ENCODE results near the gene EGR1.

The EGR1 gene

DNA sequence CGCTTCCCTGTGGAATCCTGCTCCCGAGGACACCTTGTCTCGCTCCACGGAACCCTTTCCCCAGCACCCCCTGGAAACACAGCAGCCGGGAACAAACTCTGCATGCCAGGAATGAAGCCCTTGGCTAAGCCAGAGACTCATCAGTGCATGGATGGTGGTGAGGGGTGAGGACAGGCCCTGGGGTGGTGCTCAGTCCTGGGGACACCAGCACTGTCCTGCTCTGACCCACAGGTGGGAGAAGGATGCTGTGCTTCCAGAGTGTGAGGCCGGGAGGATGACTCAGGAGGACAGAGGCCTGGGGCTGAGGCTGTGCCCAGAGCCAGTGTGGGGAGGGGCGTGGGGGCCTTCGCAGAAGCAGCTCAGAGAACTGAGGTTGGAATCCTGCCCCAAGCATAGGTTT, 11.2 kb upstream of the EGR1 start:
- DNase-seq = no peak

DNA sequence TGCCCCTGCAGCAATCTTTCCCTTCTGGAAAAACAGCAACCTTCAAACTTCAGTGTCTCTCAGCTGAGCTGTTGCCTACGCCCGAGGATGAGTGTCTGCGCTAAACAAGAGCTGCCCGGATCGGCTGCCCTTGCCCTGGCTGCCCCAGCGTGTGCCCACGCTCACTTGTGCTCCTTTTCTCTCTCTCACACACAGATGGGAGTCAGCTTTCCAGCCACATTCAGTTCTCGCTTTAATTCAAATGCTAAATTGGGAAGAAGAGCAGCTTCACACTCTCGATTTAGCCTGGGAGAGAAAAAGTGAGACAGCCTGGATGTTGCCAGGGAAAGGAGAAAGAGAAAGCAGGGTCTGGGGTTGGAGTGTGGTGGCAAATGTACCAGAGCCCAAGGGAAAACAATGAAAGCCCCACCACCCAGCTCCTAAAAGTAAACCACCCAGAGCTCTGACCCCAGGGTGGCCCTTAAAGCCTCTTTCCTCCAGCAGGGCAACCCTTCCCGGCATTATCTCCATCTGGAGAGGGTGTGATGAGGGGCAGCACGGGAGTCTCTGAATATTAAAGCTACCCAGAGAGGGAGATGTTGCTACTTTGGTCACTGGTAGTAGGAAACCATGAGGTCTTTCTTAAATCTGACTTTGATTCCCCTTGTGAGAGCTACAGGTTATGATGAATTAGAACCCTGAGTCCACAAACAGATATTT, 9.9 kb upstream of the EGR1 start:
- DNase-seq = no peak

- DNase-seq = no peak
These were observed 7.6 kb upstream of the EGR1 start for GRCh38 chr5:138457531-138458275.

DNA sequence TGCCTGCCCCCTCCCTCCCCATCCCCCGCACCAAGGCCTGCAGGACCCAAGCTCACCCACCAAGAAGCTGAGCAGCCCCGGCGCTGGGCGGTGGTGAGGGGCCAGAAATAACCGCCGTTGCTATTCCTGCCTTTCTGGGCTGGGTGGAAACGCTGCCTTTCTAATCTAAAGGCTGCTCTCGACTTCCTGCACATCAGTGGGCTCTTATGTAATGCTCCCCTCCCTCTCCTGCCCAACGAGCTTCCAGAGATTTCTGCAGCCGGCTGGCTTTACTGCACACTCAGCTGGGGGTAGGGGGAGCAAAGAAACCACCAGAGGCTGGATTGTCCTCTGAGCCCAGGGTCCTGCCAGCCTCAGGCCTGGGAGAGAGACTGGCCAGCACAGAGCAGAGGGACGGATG, 6.9 kb upstream of the EGR1 start:
- DNase-seq = no peak

DNA sequence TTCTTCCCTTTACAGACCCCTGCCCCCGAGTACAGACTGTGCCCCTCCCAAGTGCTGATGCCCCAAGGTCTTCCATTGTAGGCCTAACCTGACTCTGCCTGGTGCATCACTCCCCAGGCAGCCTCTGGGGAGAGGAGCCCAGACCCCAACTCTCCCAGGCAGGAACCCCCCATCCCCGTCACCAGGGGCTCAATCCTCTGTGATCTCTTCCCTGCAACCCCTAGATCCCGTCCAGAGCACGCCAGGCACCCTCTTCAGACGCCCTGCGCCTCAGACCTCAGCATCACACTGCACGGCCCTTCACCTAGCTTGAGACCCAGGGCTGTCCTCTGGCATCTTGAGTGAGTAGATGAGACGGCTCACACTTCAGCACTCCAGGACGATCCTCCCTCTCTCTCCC, 6.4 kb upstream of the EGR1 start:
- DNase-seq = no peak

DNA sequence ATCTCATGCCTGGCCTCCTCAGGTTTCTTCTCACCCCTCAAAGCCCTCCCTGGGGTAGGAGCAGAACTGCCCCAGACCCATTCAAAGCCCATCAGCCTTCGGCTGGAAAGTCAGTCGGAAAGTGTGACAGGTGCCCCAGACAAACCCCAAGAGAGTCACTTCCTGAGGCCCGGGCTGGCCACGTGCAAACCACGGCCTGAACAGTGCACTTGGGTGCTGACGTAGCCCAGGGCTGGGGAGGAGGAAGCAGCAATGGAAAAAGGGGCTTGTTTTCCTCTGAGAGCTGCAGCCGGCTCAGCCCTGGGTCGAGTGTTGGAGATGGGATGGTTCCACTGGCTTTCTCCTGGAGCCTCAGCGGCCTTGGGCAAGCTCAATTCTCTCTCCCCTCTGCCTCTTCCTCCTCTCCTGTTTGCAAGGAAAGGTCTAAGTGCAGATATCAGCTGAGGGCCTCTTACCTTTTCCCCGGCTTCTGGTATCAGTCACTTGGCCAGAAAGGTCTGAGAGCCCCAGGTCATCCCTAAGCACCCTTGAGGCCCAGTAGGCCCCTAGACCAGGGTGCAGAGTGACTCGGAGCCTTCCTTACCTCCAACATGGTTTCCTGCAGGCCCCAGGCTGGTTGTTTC, 5.9 kb upstream of the EGR1 start:
- DNase-seq = no peak

DNA sequence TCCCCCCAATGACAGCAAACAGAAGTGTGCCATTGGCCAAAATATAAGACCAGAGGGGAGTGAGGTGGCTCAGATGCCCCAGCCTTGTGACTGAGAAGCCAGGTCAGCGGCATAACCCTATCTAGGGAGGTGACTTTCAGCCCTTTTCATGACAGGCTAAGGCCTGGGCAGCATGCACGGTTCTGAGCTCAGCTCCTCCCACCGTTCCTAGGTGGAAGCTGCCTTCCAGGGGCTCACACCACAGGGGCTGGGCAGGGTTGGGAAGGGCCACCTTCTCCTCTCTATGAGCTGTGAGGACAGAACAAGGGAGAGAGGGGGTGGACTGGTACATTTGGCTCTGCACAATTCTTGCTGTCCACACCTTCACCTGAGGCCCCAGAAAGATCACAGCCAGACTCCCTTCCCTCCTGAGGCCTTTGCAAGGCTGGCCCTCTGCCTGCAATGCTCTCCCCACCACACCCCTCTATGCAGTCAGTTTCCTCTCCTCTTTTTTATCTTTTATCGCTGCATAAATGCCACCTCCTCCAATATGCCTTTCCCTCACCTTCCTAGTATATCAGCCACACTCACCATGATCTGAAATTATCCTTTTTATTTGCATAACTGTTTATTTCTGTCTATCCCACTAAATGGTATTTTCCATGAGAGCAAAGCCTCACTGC, 5.1 kb upstream of the EGR1 start:
- DNase-seq = no peak

- peak; percentile 90 for DNase-seq
These were observed 3.7 kb upstream of the EGR1 start for GRCh38 chr5:138461343-138462125.

DNA sequence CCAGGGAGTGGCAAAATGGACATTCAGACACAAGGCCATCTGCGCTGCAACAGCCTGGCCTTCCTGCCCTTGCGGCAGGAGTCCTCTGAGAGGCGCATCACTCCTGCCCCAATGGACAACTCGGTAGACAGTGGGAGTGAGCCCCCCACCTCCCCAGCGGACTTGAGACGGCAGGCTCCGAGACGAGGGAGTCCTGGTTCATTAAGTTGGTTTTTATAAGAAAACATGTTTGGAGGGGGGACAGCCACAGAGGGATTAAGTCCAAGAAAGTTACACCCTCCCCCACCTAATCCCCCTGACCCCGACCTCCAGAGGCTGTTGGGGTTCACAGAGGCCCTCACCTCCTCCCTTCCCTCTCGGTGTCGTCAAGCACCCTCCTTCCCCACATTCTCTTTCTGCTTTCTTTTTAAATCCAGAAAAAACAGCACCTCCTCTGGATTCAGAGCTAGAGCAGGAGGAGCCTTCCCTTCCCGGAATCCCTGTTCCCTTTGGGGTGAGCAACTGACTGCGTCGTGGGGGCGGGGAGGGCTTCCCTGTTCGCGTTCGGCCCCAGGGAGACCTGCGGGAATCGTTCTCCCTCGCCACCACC, 1.8 kb upstream of the EGR1 start:
- DNase-seq = no peak

DNA sequence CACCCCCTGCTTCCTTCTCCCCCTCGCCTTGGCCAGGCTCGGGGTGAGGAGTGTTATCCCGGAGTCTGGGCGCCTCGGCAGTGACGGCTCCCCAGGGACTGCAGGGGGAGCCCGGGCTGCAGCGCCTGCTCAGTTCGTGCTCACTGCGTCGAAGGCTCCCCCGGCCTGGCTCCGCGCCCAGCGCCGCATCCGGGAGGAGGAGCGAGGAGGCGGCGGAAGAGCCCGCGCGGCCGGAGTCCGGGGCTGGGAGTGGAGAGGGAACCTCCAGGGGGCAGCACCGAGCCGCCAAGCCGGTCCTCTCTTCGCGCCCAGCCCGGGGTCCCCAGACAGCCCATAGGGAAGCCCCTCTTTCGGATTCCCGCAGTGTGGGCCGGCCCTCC, 1.3 kb upstream of the EGR1 start:
- peak; percentile 91 for DNase-seq

- DNase-seq = peak; percentile 98
These were observed 655 bp upstream of the EGR1 start for GRCh38 chr5:138464388-138465260.

DNA sequence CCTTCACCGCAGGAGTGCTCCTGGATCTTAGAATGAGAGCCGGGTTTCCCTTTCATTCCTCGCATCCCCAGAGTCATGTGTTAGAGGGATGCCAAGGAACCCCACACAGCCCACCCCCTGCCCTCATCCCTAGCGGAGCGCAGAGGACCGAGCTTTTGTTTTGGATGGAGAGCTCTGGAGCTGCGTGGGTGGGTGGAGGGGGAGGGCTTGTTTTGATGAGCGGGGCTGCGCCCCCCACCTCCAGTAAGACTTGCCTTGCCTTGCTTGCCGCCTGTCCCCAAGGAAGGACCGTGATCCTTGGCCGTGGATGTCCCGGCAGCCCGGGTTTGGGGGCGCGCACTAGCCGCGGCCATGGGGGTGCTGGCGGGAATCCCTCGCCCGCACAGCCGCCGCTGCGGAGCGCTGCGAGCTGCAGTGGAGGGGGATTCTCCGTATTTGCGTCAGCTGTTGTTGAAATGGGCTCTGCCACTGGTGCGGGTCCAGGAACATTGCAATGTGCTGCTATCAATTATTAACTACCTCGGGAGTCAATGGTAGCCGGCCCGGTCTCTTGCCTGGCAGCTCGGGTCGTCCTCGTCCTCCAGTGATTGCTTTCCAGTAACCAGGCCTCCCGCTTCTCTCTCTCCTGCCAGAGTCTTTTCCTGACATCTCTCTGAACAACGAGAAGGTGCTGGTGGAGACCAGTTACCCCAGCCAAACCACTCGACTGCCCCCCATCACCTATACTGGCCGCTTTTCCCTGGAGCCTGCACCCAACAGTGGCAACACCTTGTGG, 1.0 kb downstream of the EGR1 start:
- DNase-seq = no peak

GRCh38 chr5:138466900-138467710, 1.8 kb downstream of the EGR1 start:
- no peak for DNase-seq

DNA sequence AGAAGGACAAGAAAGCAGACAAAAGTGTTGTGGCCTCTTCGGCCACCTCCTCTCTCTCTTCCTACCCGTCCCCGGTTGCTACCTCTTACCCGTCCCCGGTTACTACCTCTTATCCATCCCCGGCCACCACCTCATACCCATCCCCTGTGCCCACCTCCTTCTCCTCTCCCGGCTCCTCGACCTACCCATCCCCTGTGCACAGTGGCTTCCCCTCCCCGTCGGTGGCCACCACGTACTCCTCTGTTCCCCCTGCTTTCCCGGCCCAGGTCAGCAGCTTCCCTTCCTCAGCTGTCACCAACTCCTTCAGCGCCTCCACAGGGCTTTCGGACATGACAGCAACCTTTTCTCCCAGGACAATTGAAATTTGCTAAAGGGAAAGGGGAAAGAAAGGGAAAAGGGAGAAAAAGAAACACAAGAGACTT, 2.4 kb downstream of the EGR1 start:
- no peak for DNase-seq

DNA sequence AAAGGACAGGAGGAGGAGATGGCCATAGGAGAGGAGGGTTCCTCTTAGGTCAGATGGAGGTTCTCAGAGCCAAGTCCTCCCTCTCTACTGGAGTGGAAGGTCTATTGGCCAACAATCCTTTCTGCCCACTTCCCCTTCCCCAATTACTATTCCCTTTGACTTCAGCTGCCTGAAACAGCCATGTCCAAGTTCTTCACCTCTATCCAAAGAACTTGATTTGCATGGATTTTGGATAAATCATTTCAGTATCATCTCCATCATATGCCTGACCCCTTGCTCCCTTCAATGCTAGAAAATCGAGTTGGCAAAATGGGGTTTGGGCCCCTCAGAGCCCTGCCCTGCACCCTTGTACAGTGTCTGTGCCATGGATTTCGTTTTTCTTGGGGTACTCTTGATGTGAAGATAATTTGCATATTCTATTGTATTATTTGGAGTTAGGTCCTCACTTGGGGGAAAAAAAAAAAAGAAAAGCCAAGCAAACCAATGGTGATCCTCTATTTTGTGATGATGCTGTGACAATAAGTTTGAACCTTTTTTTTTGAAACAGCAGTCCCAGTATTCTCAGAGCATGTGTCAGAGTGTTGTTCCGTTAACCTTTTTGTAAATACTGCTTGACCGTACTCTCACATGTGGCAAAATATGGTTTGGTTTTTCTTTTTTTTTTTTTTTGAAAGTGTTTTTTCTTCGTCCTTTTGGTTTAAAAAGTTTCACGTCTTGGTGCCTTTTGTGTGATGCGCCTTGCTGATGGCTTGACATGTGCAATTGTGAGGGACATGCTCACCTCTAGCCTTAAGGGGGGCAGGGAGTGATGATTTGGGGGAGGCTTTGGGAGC, 3.1 kb downstream of the EGR1 start:
- DNase-seq = no peak

GRCh38 chr5:138468966-138469539, 3.8 kb downstream of the EGR1 start:
- no peak for DNase-seq

DNA sequence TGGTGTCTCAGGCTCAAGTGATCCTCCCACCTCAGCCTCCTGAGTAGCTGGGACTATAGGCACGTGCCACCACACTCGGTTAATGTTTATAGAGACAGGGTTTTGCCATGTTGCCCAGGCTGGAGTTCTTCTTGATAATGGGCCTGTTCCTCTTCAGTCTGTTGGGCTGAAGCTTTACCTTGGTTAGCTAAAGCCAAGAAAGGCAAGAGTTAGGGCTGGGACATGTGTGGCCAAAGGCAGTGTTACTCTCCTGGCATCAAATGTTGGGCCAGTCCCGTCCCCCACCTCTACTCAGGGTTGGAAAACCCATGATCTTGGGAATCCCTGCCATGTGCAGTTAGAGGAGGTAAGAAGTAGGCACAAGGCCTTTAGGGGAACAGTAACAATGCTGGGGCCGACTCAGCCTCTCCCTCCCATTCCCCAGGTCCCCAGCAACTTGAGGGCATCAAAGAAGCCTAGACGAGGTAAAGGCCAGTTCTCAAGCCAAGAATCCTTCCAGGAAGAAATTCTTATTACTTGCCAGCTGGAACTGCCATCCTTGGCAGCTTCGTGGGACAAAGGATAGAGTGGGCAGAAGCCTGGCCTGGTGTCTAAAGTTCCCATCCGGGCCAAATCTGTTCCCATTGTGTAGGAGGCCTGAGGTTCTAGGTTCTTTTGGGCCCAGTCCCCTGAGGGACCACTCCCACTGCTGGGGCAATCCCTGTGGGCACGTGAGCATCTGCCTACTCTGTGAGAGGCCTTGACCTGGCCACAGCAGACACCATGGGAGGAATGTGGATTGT, 4.5 kb downstream of the EGR1 start:
- DNase-seq = no peak
